ENCODE results near the gene EIF5A.

- no peak for TF ChIP-seq CTCF (IDR thresholded peaks at IDR 0.05)
- no peak for TF ChIP-seq POLR2A (IDR thresholded peaks at IDR 0.05)
Observed at GRCh38 chr17:7304179-7304578, 3.2 kb upstream of the EIF5A start.
